SK-N-SH (cell line): ENCODE measurements around the gene UBE3D. TPM values are rescaled to one million over a fixed set of nuclear protein-coding genes. Genes with fewer than 3 reads are reported as not detected.

Experiments
- CTCF ChIA-PET: fragments of 300-600, 350-600 bp; formaldehyde crosslinking; extraction: SDS; loops from one replicate; lab custom pipeline; 2021; lab: Yijun Ruan, JAX
- POLR2A ChIA-PET: fragments of 350-600 bp; sonication (Branson Sonifier 250); formaldehyde crosslinking; extraction: SDS; loops from one replicate; lab custom pipeline; 2020; ENCODE audit warnings: antibody characterized with exemption, inconsistent platforms; lab: Yijun Ruan, JAX
- DNase-seq: peaks from one replicate; pipeline ENCODE4 v3.0.0; 2012
- H2AFZ ChIP-seq: fragments of 200-600 bp; sonication (generic); 2 replicates; pipeline ENCODE4 v1.8.1; 2016; ENCODE audit warnings: antibody characterized with exemption, mild to moderate bottlenecking, low read depth
- H3F3A ChIP-seq: fragments of 200-600 bp; sonication (generic); replicated peaks from 2 replicates; pipeline ENCODE3; 2016; ENCODE audit warnings: antibody characterized with exemption, mild to moderate bottlenecking; ENCODE audit not compliant: insufficient read depth
- H3K27ac ChIP-seq, 2 experiments: fragments of 200-500 bp in 1 of 2; fragments of 200-600 bp in 1 of 2; sonication (Bioruptor generic) in 1 of 2; sonication (generic), shearing (Covaris generic) in 1 of 2; 2 replicates each; pipeline versions ENCODE4 v1.5.1 to v1.6.1; 2014 to 2016; ENCODE audit warnings: low read depth in 2 of 2, inconsistent platforms in 1 of 2, low read length in 1 of 2, mild to moderate bottlenecking in 1 of 2, mixed read lengths in 1 of 2
- H3K27me3 ChIP-seq: fragments of 200-600 bp; sonication (generic), shearing (Covaris generic); 2 replicates; pipeline ENCODE4 v1.6.1; 2016; ENCODE audit warnings: mixed run types; ENCODE audit not compliant: insufficient read depth
- H3K36me3 ChIP-seq, 2 experiments: fragments of 200-500 bp in 1 of 2; fragments of 200-600 bp in 1 of 2; sonication (Bioruptor generic) in 1 of 2; sonication (generic) in 1 of 2; replicated peaks in 1 of 2; 2 replicates each; pipeline versions ENCODE3 to v1.5.1; 2014 to 2016; ENCODE audit warnings: low read length in 1 of 2, mild to moderate bottlenecking in 1 of 2; ENCODE audit not compliant: insufficient read depth in 2 of 2, control insufficient read depth in 1 of 2
- H3K4me1 ChIP-seq, 2 experiments: fragments of 200-500 bp in 1 of 2; fragments of 200-600 bp in 1 of 2; sonication (Bioruptor generic) in 1 of 2; sonication (generic), shearing (Covaris generic) in 1 of 2; 2 replicates each; pipeline versions ENCODE4 v1.5.1 to v1.6.1; 2014 to 2016; ENCODE audit warnings: low read depth in 1 of 2, low read length in 1 of 2, mixed run types in 1 of 2; ENCODE audit not compliant: insufficient read depth in 2 of 2, control insufficient read depth in 1 of 2
- H3K4me2 ChIP-seq: fragments of 200-600 bp; sonication (generic), shearing (Covaris generic); 2 replicates; pipeline ENCODE4 v1.6.1; 2017; ENCODE audit warnings: mixed run types
- H3K4me3 ChIP-seq, 2 experiments: fragments of 200-500 bp in 1 of 2; fragments of 200-600 bp in 1 of 2; sonication (Bioruptor generic) in 1 of 2; sonication (generic), shearing (Covaris generic) in 1 of 2; 2 replicates each; pipeline versions ENCODE4 v1.5.1 to v1.8.1; 2014 to 2016; ENCODE audit warnings: low read depth in 2 of 2, inconsistent platforms in 1 of 2, low read length in 1 of 2, mild to moderate bottlenecking in 1 of 2, mixed read lengths in 1 of 2, moderate library complexity in 1 of 2
- H3K79me2 ChIP-seq: fragments of 200-600 bp; sonication (generic); 2 replicates; pipeline ENCODE4 v1.8.1; 2017; ENCODE audit warnings: mild to moderate bottlenecking; ENCODE audit not compliant: insufficient read depth
- H3K9ac ChIP-seq: fragments of 200-600 bp; sonication (generic); 2 replicates; pipeline ENCODE4 v1.6.1; 2017; ENCODE audit warnings: mixed run types
- H3K9me2 ChIP-seq: fragments of 200-600 bp; sonication (generic); 2 replicates; pipeline ENCODE4 v1.6.1; 2017; ENCODE audit warnings: mixed run types
- H3K9me3 ChIP-seq: fragments of 200-600 bp; sonication (generic); 2 replicates; pipeline ENCODE4 v1.6.1; 2017; ENCODE audit warnings: mixed run types, mild to moderate bottlenecking, moderate library complexity
- H4K20me1 ChIP-seq: fragments of 200-600 bp; sonication (generic); 2 replicates; pipeline ENCODE4 v1.6.1; 2017; ENCODE audit warnings: mild to moderate bottlenecking, mixed run types; ENCODE audit not compliant: insufficient read depth
- CTCF ChIP-seq: fragments of 200-600 bp; sonication (generic); IDR thresholded peaks from 2 replicates; pipeline ENCODE4 v1.6.1; 2017; ENCODE audit warnings: antibody characterized with exemption, mild to moderate bottlenecking, moderate library complexity
- FOXM1 ChIP-seq: IDR thresholded peaks from 2 replicates; pipeline ENCODE4 v1.4.0; 2012; ENCODE audit warnings: low read depth, mild to moderate bottlenecking
- MAX ChIP-seq: IDR thresholded peaks from 2 replicates; pipeline ENCODE4 v1.4.0; 2012; ENCODE audit warnings: low read depth
- MEF2A ChIP-seq: IDR thresholded peaks from 2 replicates; pipeline ENCODE4 v1.4.0; 2012; ENCODE audit warnings: low read depth, borderline replicate concordance
- NFIC ChIP-seq: IDR thresholded peaks from 2 replicates; pipeline ENCODE4 v1.4.0; 2012; ENCODE audit warnings: borderline replicate concordance
- RAD21 ChIP-seq: IDR thresholded peaks from 2 replicates; pipeline ENCODE4 v1.6.1; 2012; ENCODE audit warnings: mild to moderate bottlenecking, low read length
- RFX5 ChIP-seq: IDR thresholded peaks from 2 replicates; pipeline ENCODE4 v1.6.1; 2012; ENCODE audit warnings: mild to moderate bottlenecking, improper control_type of control experiment, low read length
- RXRA ChIP-seq: IDR thresholded peaks from 2 replicates; pipeline ENCODE4 v1.4.0; 2012; ENCODE audit warnings: low read depth, mild to moderate bottlenecking, borderline replicate concordance
- SMC3 ChIP-seq: IDR thresholded peaks from 2 replicates; pipeline ENCODE4 v1.6.1; 2012; ENCODE audit warnings: low read depth, low read length, improper control_type of control experiment
- TAF1 ChIP-seq: IDR thresholded peaks from 2 replicates; pipeline ENCODE4 v1.6.1; 2012; ENCODE audit warnings: low read depth, mild to moderate bottlenecking, low read length, moderate library complexity, borderline replicate concordance
- USF2 ChIP-seq: fragments of 150-350 bp; IDR thresholded peaks from 2 replicates; pipeline ENCODE4 v1.6.1; 2017; ENCODE audit warnings: antibody characterized with exemption, low read length, low read depth, borderline replicate concordance
- WGBS: methylation state at CpG from one replicate; pipeline ENCODE4 v1.1.6; 2017; ENCODE audit warnings: low lambda C conversion rate; 5-methylcytosine and 5-hydroxymethylcytosine counted together
- polyA plus RNA-seq, 3 experiments: library from polyadenylated mRNA; depleted of rRNA; stranded (reverse); fragments of >200 nt; gene quantifications; 2 replicates each; pipeline ENCODE4 v1.2.3, GENCODE V29; 2012

Gene UBE3D
- polyA plus RNA-seq, 1 of the 3 experiments (the other 2 are of a cell fraction), result 3.4 TPM

- ChIA-PET CTCF (interaction anchor here (0.6 to 8.2 kb wide), 34 partner anchors 9 to 913 kb away, joined by 3 to 191 read pairs (median 4); partner anchors contain the start of genes DOP1A, TPBG and UBE3D), POLR2A (no interaction called here)
- Histone ChIP-seq H3F3A (peaks cover 3% of the 10 kb centered on the region), H3K9me3 (no peaks in the 10 kb centered on the region), H3K4me3 (no peak overlapping the region), H3K9ac (no peak overlapping the region), H3K79me2 (peaks cover 5% of the 10 kb centered on the region; the same call in 1 of the 2 replicates), H3K4me1 (peaks cover 10 to 19% of the 10 kb centered on the region in 2 experiments; a peak in 3 of 4 replicates), H4K20me1 (no peaks in the 10 kb centered on the region), H3K9me2 (no peaks in the 10 kb centered on the region), H3K27me3 (no peaks in the 10 kb centered on the region), H3K27ac (no peak overlapping the region), H2AFZ (no peak overlapping the region), H3K36me3 (peaks cover 5 to 17% of the 10 kb centered on the region in 2 experiments), H3K4me2 (no peak overlapping the region)
- DNase-seq, result peak; percentile 57
- 40% methylated on average over 4 of the region's 4 CpGs for WGBS
- TF ChIP-seq FOXM1 (no peak), SMC3 (peak; percentile 78), RXRA (no peak), MEF2A (no peak), RAD21 (peak; percentile 86), MAX (no peak), CTCF (peak; percentile 92), USF2 (no peak)
Measured at GRCh38 chr6:83057705-83058321, 7.8 kb downstream of the UBE3D start.

GRCh38 chr6:83055366-83055964 is 10.2 kb downstream of the UBE3D start:
- Histone ChIP-seq H3K4me3 (peak overlapping the region in 1 of 2 experiments; percentile 28; a peak in 1 of 4 replicates), H3K4me1 (peaks cover 8 to 10% of the 10 kb centered on the region in 2 experiments; a peak in 3 of 4 replicates), H3K9me3 (no peaks in the 10 kb centered on the region), H3K79me2 (peaks cover 5% of the 10 kb centered on the region; the same call in 1 of the 2 replicates), H3F3A (no peaks in the 10 kb centered on the region), H3K27ac (no peak overlapping the region), H3K9ac (no peak overlapping the region), H3K36me3 (peaks cover 0 to 15% of the 10 kb centered on the region in 2 experiments), H2AFZ (peak overlapping the region; percentile 57; the same call in 1 of the 2 replicates), H3K9me2 (no peaks in the 10 kb centered on the region), H4K20me1 (no peaks in the 10 kb centered on the region), H3K27me3 (no peaks in the 10 kb centered on the region), H3K4me2 (0 out of 2 replicates have a peak overlapping the region, but pooled peaks have one; percentile 8)
- POLR2A ChIA-PET, result interaction anchor here (1.2 kb wide), 1 partner anchor 807 kb away, joined by 3 read pairs; the partner anchor contains the start of gene IBTK
- DNase-seq, result peak; percentile 62
- CTCF ChIA-PET, result interaction anchor here (0.5 to 8.2 kb wide), 12 partner anchors 8 to 803 kb away, joined by 3 to 191 read pairs (median 4); partner anchors contain the start of genes DOP1A and UBE3D
- TF ChIP-seq RFX5 (0 out of 2 replicates have a peak, but pooled peaks have one; percentile 17), TAF1 (no peak), RAD21 (peak; percentile 91), SMC3 (peak; percentile 81), NFIC (no peak), MEF2A (no peak), CTCF (peak; percentile 92)
- WGBS, result 28% methylated on average over 6 of the region's 6 CpGs
